ENCODE measurements around the gene PRIMPOL. TPM values are rescaled to one million over a fixed set of nuclear protein-coding genes. Genes with fewer than 3 reads are reported as not detected.
"Not testable (repeated sequence)": the region's sequence is repeated elsewhere in the genome, so short reads cannot be mapped to it uniquely, and the experiment has no call there.

PRIMPOL gene
- total and polyA plus RNA-seq, 2 donors (not counting 1 experiment from before 2014, with no cell fraction given) = 11.5 to 22.3 TPM

DNA sequence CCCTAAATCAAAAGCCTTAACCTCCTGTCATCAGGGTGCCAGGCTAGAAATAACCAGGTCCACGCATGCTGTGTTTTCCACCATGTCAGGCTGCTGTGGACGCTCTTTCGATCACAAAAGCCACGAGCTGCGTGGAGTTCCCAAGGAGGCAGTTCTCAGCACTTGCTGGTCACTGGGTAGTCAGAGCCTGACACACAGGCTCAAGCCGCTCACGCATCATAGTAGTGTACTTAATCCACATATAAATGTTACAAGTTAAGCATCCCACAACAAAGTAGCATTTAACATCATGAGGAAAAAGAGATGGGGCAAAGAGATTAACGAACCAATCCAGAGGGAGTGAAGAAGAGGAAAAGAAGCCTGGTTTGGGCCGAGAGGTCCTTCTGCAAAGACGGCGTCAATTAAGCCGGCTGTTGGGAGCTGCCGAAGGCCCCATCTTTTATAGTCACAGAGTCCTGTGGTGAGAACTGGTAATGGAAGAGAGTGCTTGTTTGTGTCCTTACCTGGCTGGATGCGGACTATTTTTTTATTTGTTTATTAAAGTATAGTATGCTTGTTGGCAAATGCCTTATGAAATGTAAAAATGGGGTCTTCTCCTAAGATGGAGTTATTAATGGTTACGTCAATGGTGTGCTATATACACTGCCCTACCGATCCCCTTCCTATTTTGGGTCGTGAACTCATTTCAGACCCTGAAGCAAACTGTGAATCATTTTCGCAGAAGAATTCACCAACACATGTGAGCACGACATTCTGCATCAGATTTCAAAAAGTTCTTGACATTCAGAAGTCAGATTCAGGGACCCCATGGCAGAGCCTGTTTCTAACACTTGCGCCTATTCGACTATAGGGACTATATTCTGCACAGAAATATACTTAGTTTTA lies 675 bp downstream of the PRIMPOL start:
- Histone ChIP-seq H3K9me3 (ENCODE audit: control insufficient read depth, insufficient read depth, low read depth, low read length) (no peaks in the 10 kb centered on the region), H3K79me2 (ENCODE audit: control insufficient read depth, insufficient read depth, low read length) (peaks cover 40% of the 10 kb centered on the region), H3K4me2 (ENCODE audit: extremely low read depth, insufficient read depth, low read length) (peak overlapping the region; percentile 94), H3K4me1 (ENCODE audit: control insufficient read depth, extremely low read depth, insufficient read depth, low read length) (peaks cover 11% of the 10 kb centered on the region), H4K20me1 (ENCODE audit: control insufficient read depth, extremely low read depth, insufficient read depth, low read length) (no peaks in the 10 kb centered on the region), H3K9ac (ENCODE audit: insufficient read depth, low read length) (peak overlapping the region; percentile 62), H3K36me3 (ENCODE audit: control insufficient read depth, insufficient read depth, low read length) (no peaks in the 10 kb centered on the region), H3K27me3 (ENCODE audit: control insufficient read depth, insufficient read depth, low read length) (no peaks in the 10 kb centered on the region), H3K4me3 (replicated peaks in 1 of 4; ENCODE audit: control extremely low read depth in 1 of 4, insufficient read depth in 1 of 4, low read depth in 3 of 4, low read length in 4 of 4) (peak overlapping the region; percentile 50 to 84 (median 70)), H3K27ac (ENCODE audit: insufficient read depth, low read length) (peak overlapping the region; percentile 84), H2AFZ (ENCODE audit: low read length) (peak overlapping the region; percentile 56)
- DNase-seq (ENCODE audit: low read depth in 2 of 2) = peak; percentile 47 to 55
- no peak for TF ChIP-seq EZH2 (IDR thresholded peaks at IDR 0.05; ENCODE audit: low read length, missing control alignments)
- TF ChIP-seq, protein P1, sequence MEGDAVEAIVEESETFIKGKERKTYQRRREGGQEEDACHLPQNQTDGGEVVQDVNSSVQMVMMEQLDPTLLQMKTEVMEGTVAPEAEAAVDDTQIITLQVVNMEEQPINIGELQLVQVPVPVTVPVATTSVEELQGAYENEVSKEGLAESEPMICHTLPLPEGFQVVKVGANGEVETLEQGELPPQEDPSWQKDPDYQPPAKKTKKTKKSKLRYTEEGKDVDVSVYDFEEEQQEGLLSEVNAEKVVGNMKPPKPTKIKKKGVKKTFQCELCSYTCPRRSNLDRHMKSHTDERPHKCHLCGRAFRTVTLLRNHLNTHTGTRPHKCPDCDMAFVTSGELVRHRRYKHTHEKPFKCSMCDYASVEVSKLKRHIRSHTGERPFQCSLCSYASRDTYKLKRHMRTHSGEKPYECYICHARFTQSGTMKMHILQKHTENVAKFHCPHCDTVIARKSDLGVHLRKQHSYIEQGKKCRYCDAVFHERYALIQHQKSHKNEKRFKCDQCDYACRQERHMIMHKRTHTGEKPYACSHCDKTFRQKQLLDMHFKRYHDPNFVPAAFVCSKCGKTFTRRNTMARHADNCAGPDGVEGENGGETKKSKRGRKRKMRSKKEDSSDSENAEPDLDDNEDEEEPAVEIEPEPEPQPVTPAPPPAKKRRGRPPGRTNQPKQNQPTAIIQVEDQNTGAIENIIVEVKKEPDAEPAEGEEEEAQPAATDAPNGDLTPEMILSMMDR (conservative IDR thresholded peaks at IDR 0.05 in 1 of 2, IDR thresholded peaks at IDR 0.05 in 1 of 2; ENCODE audit: low read depth in 1 of 2, low read length in 2 of 2) = no peak

DNA sequence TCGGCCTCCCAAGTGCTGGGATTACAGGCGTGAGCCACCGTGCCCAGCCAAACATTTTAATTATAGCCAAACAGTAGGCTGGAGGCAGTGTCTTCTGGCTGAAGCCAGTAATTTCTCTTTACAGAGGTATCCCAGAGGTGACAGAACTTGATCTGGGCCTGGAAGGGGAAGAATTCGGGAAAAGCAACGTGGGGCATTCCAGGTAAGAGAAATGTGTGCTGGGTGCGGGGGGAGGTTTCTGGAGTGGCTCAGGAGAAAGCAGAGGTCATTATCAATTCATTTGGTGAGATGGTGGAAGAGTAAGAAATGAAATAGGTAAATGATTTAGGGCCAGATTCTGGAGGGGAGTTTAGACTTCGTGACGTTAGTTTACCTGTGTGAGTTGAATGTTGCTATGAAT lies 2.4 kb downstream of the PRIMPOL start:
- H4K20me1 ChIP-seq (ENCODE audit: control insufficient read depth, extremely low read depth, insufficient read depth, low read length) = no peaks in the 10 kb centered on the region
- H3K36me3 ChIP-seq (ENCODE audit: control insufficient read depth, insufficient read depth, low read length) = no peaks in the 10 kb centered on the region
- no peaks in the 10 kb centered on the region for H3K27me3 ChIP-seq (ENCODE audit: control insufficient read depth, insufficient read depth, low read length)
- H2AFZ ChIP-seq (ENCODE audit: low read length) = no peak overlapping the region
- no peak overlapping the region for H3K27ac ChIP-seq (ENCODE audit: insufficient read depth, low read length)
- DNase-seq (ENCODE audit: low read depth in 2 of 2) = no peak
- TF ChIP-seq EZH2 (IDR thresholded peaks at IDR 0.05; ENCODE audit: low read length, missing control alignments) = no peak
- TF ChIP-seq, protein P1 (conservative IDR thresholded peaks at IDR 0.05 in 1 of 2, IDR thresholded peaks at IDR 0.05 in 1 of 2; ENCODE audit: low read depth in 1 of 2, low read length in 2 of 2) = no peak
- peaks cover 11% of the 10 kb centered on the region for H3K4me1 ChIP-seq (ENCODE audit: control insufficient read depth, extremely low read depth, insufficient read depth, low read length)
- H3K4me2 ChIP-seq (ENCODE audit: extremely low read depth, insufficient read depth, low read length) = no peak overlapping the region
- no peak overlapping the region for H3K4me3 ChIP-seq (replicated peaks in 1 of 4; ENCODE audit: control extremely low read depth in 1 of 4, insufficient read depth in 1 of 4, low read depth in 3 of 4, low read length in 4 of 4)
- no peak overlapping the region for H3K9ac ChIP-seq (ENCODE audit: insufficient read depth, low read length)
- no peaks in the 10 kb centered on the region for H3K9me3 ChIP-seq (ENCODE audit: control insufficient read depth, insufficient read depth, low read depth, low read length)
- H3K79me2 ChIP-seq (ENCODE audit: control insufficient read depth, insufficient read depth, low read length) = peaks cover 25% of the 10 kb centered on the region

DNA sequence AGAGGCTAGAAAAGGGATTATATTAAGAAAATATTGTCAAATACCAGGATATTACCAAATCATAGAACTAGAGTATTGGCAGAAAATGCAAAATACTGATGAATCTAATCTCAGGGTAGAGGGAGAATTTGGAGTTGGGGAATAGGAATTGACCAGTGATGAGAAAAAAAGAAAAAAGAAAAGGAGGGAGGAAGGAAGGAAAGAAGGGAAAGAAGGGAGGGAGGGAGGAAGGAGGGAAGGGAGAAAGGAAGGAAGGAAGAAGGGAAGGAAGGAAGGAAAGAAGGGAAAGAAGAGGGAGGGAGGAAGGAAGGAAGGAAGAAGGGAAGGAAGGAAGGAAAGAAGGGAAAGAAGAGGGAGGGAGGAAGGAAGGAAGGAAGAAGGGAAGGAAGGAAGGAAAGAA lies 3.1 kb downstream of the PRIMPOL start:
- H3K36me3 ChIP-seq (ENCODE audit: control insufficient read depth, insufficient read depth, low read length); H3K4me2 ChIP-seq (ENCODE audit: extremely low read depth, insufficient read depth, low read length); H3K9ac ChIP-seq (ENCODE audit: insufficient read depth, low read length); H3K27ac ChIP-seq (ENCODE audit: insufficient read depth, low read length); DNase-seq (ENCODE audit: low read depth in 2 of 2); H4K20me1 ChIP-seq (ENCODE audit: control insufficient read depth, extremely low read depth, insufficient read depth, low read length); H3K27me3 ChIP-seq (ENCODE audit: control insufficient read depth, insufficient read depth, low read length); H3K4me1 ChIP-seq (ENCODE audit: control insufficient read depth, extremely low read depth, insufficient read depth, low read length); H3K4me3 ChIP-seq (replicated peaks in 1 of 4; ENCODE audit: control extremely low read depth in 1 of 4, insufficient read depth in 1 of 4, low read depth in 3 of 4, low read length in 4 of 4); H2AFZ ChIP-seq (ENCODE audit: low read length); H3K9me3 ChIP-seq (ENCODE audit: control insufficient read depth, insufficient read depth, low read depth, low read length): not testable (repeated sequence)
- peaks cover 17% of the 10 kb centered on the region for H3K79me2 ChIP-seq (ENCODE audit: control insufficient read depth, insufficient read depth, low read length)

Measured in fibroblast of lung (primary cell).